IMR-90 (cell line): ENCODE data around the gene LSM12. TPM values are rescaled to one million over a fixed set of nuclear protein-coding genes. Genes with fewer than 3 reads are reported as not detected.
A peak's percentile ranks its signal among the peaks of the same experiment; 100 is the strongest.

Experiments used
- ATAC-seq: fragments of 200-7000 bp; cut with Tn5 transposase; 2 replicates; pipeline ENCODE4 v1.9.1; 2020; ENCODE audit warnings: low read depth, mild to moderate bottlenecking, moderate library complexity
- BruUV-seq: library from RNA; stranded (reverse); fragments of 400-500 nt; replicated peaks from 2 replicates; lab custom pipeline; 2021; lab: Mats Ljungman, UMichigan
- CTCF ChIA-PET: fragments of 300-600 bp; formaldehyde crosslinking; extraction: SDS; loops from one replicate; lab custom pipeline; 2021; ENCODE audit warnings: antibody characterized with exemption; lab: Yijun Ruan, JAX
- POLR2A ChIA-PET: fragments of 300-600 bp; sonication (Branson Sonifier 250); formaldehyde crosslinking; loops from one replicate; lab custom pipeline; 2022; ENCODE audit warnings: antibody characterized with exemption; ENCODE audit not compliant: unreplicated experiment; lab: Charles Lee
- DNase-seq: peaks from one replicate; pipeline ENCODE4 v3.0.0; 2013
- H2AFZ ChIP-seq: replicated peaks from 2 replicates; pipeline ENCODE3; 2013; ENCODE audit warnings: low read length, mild to moderate bottlenecking; ENCODE audit not compliant: poor library complexity
- H2AK5ac ChIP-seq: 2 replicates; pipeline ENCODE4 v1.6.1; 2013; ENCODE audit warnings: low read depth, low read length, inconsistent platforms
- H2AK9ac ChIP-seq: replicated peaks from 2 replicates; pipeline ENCODE3; 2013; ENCODE audit warnings: mild to moderate bottlenecking, low read depth, low read length, moderate library complexity; ENCODE audit not compliant: poor library complexity
- H2BK120ac ChIP-seq: 2 replicates; pipeline ENCODE4 v1.6.1; 2013; ENCODE audit warnings: low read depth, low read length, inconsistent platforms
- H2BK15ac ChIP-seq: 3 replicates; pipeline ENCODE4 v1.6.1; 2013; ENCODE audit warnings: low read depth, low read length, inconsistent platforms
- H2BK20ac ChIP-seq: 2 replicates; pipeline ENCODE4 v1.6.1; 2013; ENCODE audit warnings: low read depth, mild to moderate bottlenecking, inconsistent platforms, low read length, moderate library complexity
- H2BK5ac ChIP-seq: 2 replicates; pipeline ENCODE4 v1.6.1; 2013; ENCODE audit warnings: mild to moderate bottlenecking, low read depth, low read length, inconsistent platforms; ENCODE audit not compliant: poor library complexity, severe bottlenecking
- H3K14ac ChIP-seq: replicated peaks from 2 replicates; pipeline ENCODE4 v1.6.1; 2013; ENCODE audit warnings: low read depth, low read length, inconsistent platforms
- H3K18ac ChIP-seq: 2 replicates; pipeline ENCODE4 v1.6.1; 2013; ENCODE audit warnings: low read depth, low read length, control low read depth
- H3K23ac ChIP-seq: 2 replicates; pipeline ENCODE4 v1.6.1; 2013; ENCODE audit warnings: low read depth, low read length, inconsistent platforms
- H3K27ac ChIP-seq: 2 replicates; pipeline ENCODE4 v1.5.1; 2013; ENCODE audit warnings: mild to moderate bottlenecking, control low read depth, low read length; ENCODE audit not compliant: insufficient read depth
- H3K27me3 ChIP-seq: 2 replicates; pipeline ENCODE4 v1.6.1; 2013; ENCODE audit warnings: low read length; ENCODE audit not compliant: control insufficient read depth, insufficient read depth
- H3K36me3 ChIP-seq: 2 replicates; pipeline ENCODE4 v1.6.1; 2013; ENCODE audit warnings: low read length, mixed read lengths; ENCODE audit not compliant: control insufficient read depth, insufficient read depth
- H3K4ac ChIP-seq: 2 replicates; pipeline ENCODE4 v1.6.1; 2013; ENCODE audit warnings: low read depth, low read length, inconsistent platforms
- H3K4me1 ChIP-seq: 2 replicates; pipeline ENCODE4 v1.6.1; 2013; ENCODE audit warnings: low read length, mixed read lengths; ENCODE audit not compliant: control insufficient read depth, insufficient read depth
- H3K4me2 ChIP-seq: 2 replicates; pipeline ENCODE4 v1.6.1; 2013; ENCODE audit warnings: low read depth, mild to moderate bottlenecking, control low read depth, low read length, moderate library complexity
- H3K4me3 ChIP-seq: 2 replicates; pipeline ENCODE4 v1.5.1; 2013; ENCODE audit warnings: low read depth, mild to moderate bottlenecking, control low read depth, low read length, moderate library complexity; ENCODE audit not compliant: insufficient read depth
- H3K56ac ChIP-seq: 2 replicates; pipeline ENCODE4 v1.6.1; 2013; ENCODE audit warnings: low read length, inconsistent platforms; ENCODE audit not compliant: insufficient read depth; ENCODE audit errors: extremely low read depth
- H3K79me1 ChIP-seq, 2 experiments: 2 replicates each; pipeline ENCODE4 v1.6.1; 2013; ENCODE audit warnings: low read length in 2 of 2, inconsistent platforms in 1 of 2, low read depth in 1 of 2
- H3K9ac ChIP-seq: 2 replicates; pipeline ENCODE4 v1.6.1; 2013; ENCODE audit warnings: low read depth, low read length, control low read depth
- H3K9me1 ChIP-seq: 2 replicates; pipeline ENCODE4 v1.6.1; 2013; ENCODE audit warnings: low read length, inconsistent platforms; ENCODE audit not compliant: insufficient read depth
- H3K9me3 ChIP-seq: 2 replicates; pipeline ENCODE4 v1.6.1; 2013; ENCODE audit warnings: low read length; ENCODE audit not compliant: control insufficient read depth, insufficient read depth
- H4K20me1 ChIP-seq: 2 replicates; pipeline ENCODE4 v1.6.1; 2013; ENCODE audit warnings: low read length, inconsistent platforms; ENCODE audit not compliant: insufficient read depth
- H4K5ac ChIP-seq: 2 replicates; pipeline ENCODE4 v1.6.1; 2013; ENCODE audit warnings: mild to moderate bottlenecking, low read depth, low read length, control low read depth
- H4K8ac ChIP-seq, 2 experiments: 2 replicates each; pipeline ENCODE4 v1.6.1; 2013; ENCODE audit warnings: low read depth in 2 of 2, low read length in 2 of 2, control low read depth in 1 of 2, inconsistent platforms in 1 of 2
- H4K91ac ChIP-seq: 2 replicates; pipeline ENCODE4 v1.6.1; 2013; ENCODE audit warnings: low read depth, low read length, inconsistent platforms; ENCODE audit not compliant: insufficient read depth
- BHLHE40 ChIP-seq: fragments of 150-350 bp; IDR thresholded peaks from 2 replicates; pipeline ENCODE4 v1.6.1; 2016; ENCODE audit warnings: mild to moderate bottlenecking, low read depth, low read length
- CEBPB ChIP-seq: IDR thresholded peaks from 2 replicates; pipeline ENCODE4 v1.6.1; 2012; ENCODE audit warnings: low read depth, low read length, improper control_type of control experiment
- CHD1 ChIP-seq: IDR thresholded peaks from 2 replicates; pipeline ENCODE4 v1.6.1; 2012; ENCODE audit warnings: low read depth, low read length, improper control_type of control experiment
- FOS ChIP-seq: fragments of 150-350 bp; IDR thresholded peaks from 2 replicates; pipeline ENCODE4 v1.6.1; 2016; ENCODE audit warnings: low read depth, low read length
- MAFK ChIP-seq: IDR thresholded peaks from 2 replicates; pipeline ENCODE4 v1.6.1; 2012; ENCODE audit warnings: low read depth, low read length, improper control_type of control experiment
- MAZ ChIP-seq: IDR thresholded peaks from 2 replicates; pipeline ENCODE4 v1.6.1; 2012; ENCODE audit warnings: low read depth, mild to moderate bottlenecking, low read length, improper control_type of control experiment, moderate library complexity, borderline replicate concordance
- MXI1 ChIP-seq: IDR thresholded peaks from 2 replicates; pipeline ENCODE4 v1.6.1; 2012; ENCODE audit warnings: low read depth, mild to moderate bottlenecking, low read length, moderate library complexity, borderline replicate concordance
- POLR2A ChIP-seq: IDR thresholded peaks from 2 replicates; pipeline ENCODE4 v1.6.1; 2012; ENCODE audit warnings: mild to moderate bottlenecking, low read depth, low read length
- RAD21 ChIP-seq: IDR thresholded peaks from 2 replicates; pipeline ENCODE4 v1.6.1; 2012; ENCODE audit warnings: low read length, improper control_type of control experiment
- RCOR1 ChIP-seq: IDR thresholded peaks from 2 replicates; pipeline ENCODE4 v1.6.1; 2012; ENCODE audit warnings: mild to moderate bottlenecking, low read length, improper control_type of control experiment; ENCODE audit not compliant: insufficient replicate concordance
- SMC3 ChIP-seq: fragments of 150-350 bp; IDR thresholded peaks from 2 replicates; pipeline ENCODE4 v1.6.1; 2016; ENCODE audit warnings: low read depth, mild to moderate bottlenecking, antibody characterized with exemption, low read length, moderate library complexity
- WGBS, 2 experiments: methylation state at CpG; one replicate each; pipeline versions ENCODE4 v1.1.5 to v1.1.7; 2013; ENCODE audit warnings: missing lambda C conversion rate in 2 of 2; ENCODE audit not compliant: insufficient read length in 1 of 2; ENCODE audit errors: extremely low coverage in 2 of 2; 5-methylcytosine and 5-hydroxymethylcytosine counted together
- dilution Hi-C: fragments of 300-500 bp; cut with HindIII; formaldehyde crosslinking; loops from one replicate; pipeline ENCODE4 v1.14.3; 2018; ENCODE audit warnings: low sequenced_read_pairs; ENCODE audit not compliant: unreplicated experiment
- in situ Hi-C: fragments of 300-500 bp; cut with MboI; formaldehyde crosslinking; loops from 3 replicates; pipeline ENCODE4 v1.14.3; 2019; ENCODE audit warnings: low sequenced_read_pairs, inconsistent platforms, mixed read lengths
- intact Hi-C: fragments of 100-400 bp; cut with micrococcal nuclease; formaldehyde crosslinking; loops from 2 replicates; pipeline ENCODE4 v1.10.0; 2022
- polyA plus RNA-seq, 3 experiments: library from polyadenylated mRNA; depleted of rRNA; stranded (reverse); fragments of >200 nt; gene quantifications; 2 replicates each; pipeline ENCODE4 v1.2.3, GENCODE V29; 2012; ENCODE audit warnings: low replicate concordance in 1 of 3
- total RNA-seq: library from RNA; depleted of rRNA; stranded (reverse); fragments of >200 nt; gene quantifications from 2 replicates; pipeline ENCODE4 v1.2.3, GENCODE V29; 2012
- TF ChIP-seq, protein P1 (sequence below): fragments of 150-350 bp; IDR thresholded peaks from 2 replicates; pipeline ENCODE4 v1.6.1; 2017; ENCODE audit warnings: mild to moderate bottlenecking, antibody characterized with exemption, low read length, low read depth
- TF ChIP-seq, protein P2 (sequence below): conservative IDR thresholded peaks from 2 replicates; pipeline ENCODE4 v1.5.1; 2012; ENCODE audit warnings: mild to moderate bottlenecking, low read depth, low read length, improper control_type of control experiment

The LSM12 gene
- total and polyA plus RNA-seq, 2 of the 4 experiments (the other 2 are of a cell fraction) = 38.0 to 41.0 TPM

DNA sequence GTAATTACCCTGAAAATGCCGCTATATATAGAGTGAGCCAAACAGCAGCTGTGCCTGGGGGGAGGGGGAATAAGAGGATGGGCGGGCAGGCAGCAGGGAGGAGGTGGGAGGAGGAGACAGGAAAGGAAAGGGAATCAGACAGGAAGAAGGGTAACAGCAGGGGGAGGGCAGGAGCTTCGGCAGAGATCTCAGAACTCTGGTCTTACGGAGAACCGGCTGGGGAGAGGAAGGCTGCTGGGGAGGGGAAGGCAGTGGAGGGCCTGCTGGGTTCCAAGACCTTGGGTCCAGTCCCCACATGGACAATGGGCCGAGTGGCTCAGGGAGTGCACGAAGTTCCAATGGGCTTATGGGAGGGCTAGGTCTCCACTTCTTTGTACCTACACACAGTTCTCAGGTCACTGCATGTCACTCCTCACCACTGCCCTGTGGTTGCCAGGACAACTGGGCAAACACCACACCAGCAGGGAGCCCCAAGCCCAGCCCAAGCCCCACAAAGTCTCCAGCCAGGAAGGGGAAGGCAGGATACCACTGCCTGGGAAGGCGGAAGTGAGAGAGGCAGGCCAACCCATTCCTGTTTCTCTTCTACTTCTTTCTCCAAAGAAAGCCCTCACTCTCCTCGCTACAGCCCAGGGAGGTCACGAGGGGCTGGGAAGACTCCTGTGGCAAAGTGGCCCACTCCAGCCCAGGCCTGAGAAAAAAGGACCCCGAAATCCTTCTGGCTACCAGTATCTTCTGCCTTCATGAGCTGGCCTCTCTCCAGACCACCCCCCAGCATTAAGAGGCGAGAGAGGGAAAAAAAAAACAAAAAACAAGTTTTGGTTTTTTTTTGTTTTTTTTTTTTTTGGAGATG, 29.4 kb upstream of the LSM12 start:
- H3K4me1 ChIP-seq = peaks cover 16% of the 10 kb centered on the region
- BruUV-seq = no TSS peak
- TF ChIP-seq SMC3 (peak; percentile 26; the same call in 1 of the 2 replicates), BHLHE40 (no peak), RCOR1 (no peak), RAD21 (peak; percentile 44), MXI1 (0 out of 2 replicates have a peak, but pooled peaks have one; percentile 9), POLR2A (peak; percentile 80), MAFK (no peak), CEBPB (no peak), MAZ (peak; percentile 69), CHD1 (no peak), FOS (no peak)
- TF ChIP-seq, protein P1, sequence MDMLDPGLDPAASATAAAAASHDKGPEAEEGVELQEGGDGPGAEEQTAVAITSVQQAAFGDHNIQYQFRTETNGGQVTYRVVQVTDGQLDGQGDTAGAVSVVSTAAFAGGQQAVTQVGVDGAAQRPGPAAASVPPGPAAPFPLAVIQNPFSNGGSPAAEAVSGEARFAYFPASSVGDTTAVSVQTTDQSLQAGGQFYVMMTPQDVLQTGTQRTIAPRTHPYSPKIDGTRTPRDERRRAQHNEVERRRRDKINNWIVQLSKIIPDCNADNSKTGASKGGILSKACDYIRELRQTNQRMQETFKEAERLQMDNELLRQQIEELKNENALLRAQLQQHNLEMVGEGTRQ = 0 out of 2 replicates have a peak, but pooled peaks have one; percentile 17
- TF ChIP-seq, protein P2, sequence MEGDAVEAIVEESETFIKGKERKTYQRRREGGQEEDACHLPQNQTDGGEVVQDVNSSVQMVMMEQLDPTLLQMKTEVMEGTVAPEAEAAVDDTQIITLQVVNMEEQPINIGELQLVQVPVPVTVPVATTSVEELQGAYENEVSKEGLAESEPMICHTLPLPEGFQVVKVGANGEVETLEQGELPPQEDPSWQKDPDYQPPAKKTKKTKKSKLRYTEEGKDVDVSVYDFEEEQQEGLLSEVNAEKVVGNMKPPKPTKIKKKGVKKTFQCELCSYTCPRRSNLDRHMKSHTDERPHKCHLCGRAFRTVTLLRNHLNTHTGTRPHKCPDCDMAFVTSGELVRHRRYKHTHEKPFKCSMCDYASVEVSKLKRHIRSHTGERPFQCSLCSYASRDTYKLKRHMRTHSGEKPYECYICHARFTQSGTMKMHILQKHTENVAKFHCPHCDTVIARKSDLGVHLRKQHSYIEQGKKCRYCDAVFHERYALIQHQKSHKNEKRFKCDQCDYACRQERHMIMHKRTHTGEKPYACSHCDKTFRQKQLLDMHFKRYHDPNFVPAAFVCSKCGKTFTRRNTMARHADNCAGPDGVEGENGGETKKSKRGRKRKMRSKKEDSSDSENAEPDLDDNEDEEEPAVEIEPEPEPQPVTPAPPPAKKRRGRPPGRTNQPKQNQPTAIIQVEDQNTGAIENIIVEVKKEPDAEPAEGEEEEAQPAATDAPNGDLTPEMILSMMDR = peak; percentile 39

More for the DNA sequence above, 29.4 kb upstream of the LSM12 start:
- H2BK5ac ChIP-seq = peak overlapping the region; percentile 96
- peak overlapping the region; percentile 100 for H2AK5ac ChIP-seq
- H2AFZ ChIP-seq = peak overlapping the region; percentile 88
- in situ Hi-C loops (no loop called here), intact Hi-C loops (loop anchor here (1.0 kb wide), 2 partner anchors 12 to 26 kb away; partner anchors contain the start of gene G6PC3), dilution Hi-C loops (no loop called here)
- H4K91ac ChIP-seq = peak overlapping the region; percentile 86
- no peaks in the 10 kb centered on the region for H3K9me3 ChIP-seq
- H4K20me1 ChIP-seq = 0 out of 2 replicates have a peak, but pooled peaks cover 3% of the 10 kb centered on the region
- H3K4me2 ChIP-seq = peak overlapping the region; percentile 89
- H2BK120ac ChIP-seq = peak overlapping the region; percentile 94
- H3K9ac ChIP-seq = peak overlapping the region; percentile 61
- 0% methylated on average over 2 of the region's 12 CpGs; no CpG with 5 or more reads in 1 of the 2 experiments for WGBS, 2 experiments
- H2BK15ac ChIP-seq = peak overlapping the region; percentile 46; the same call in 2 of the 3 replicates
- H3K4me3 ChIP-seq = peak overlapping the region; percentile 27; the same call in 1 of the 2 replicates
- peak overlapping the region; percentile 76 for H2BK20ac ChIP-seq
- peak overlapping the region; percentile 96 for H3K18ac ChIP-seq
- H3K14ac ChIP-seq = peak overlapping the region; percentile 98
- H4K5ac ChIP-seq = peak overlapping the region; percentile 97
- peaks cover 24% of the 10 kb centered on the region for H3K36me3 ChIP-seq
- H2AK9ac ChIP-seq = peak overlapping the region; percentile 96
- peak overlapping the region; percentile 92 for H3K56ac ChIP-seq
- H3K27ac ChIP-seq = peak overlapping the region; percentile 87
- ChIA-PET POLR2A (interaction anchor here (0.6 kb wide), 1 partner anchor 10 kb away, joined by 3 read pairs; no protein-coding TSS in a partner anchor), CTCF (no interaction called here)
- DNase-seq (peak; percentile 93), ATAC-seq (peak; percentile 98)
- H3K27me3 ChIP-seq = no peaks in the 10 kb centered on the region
- peak overlapping the region; percentile 99 for H3K23ac ChIP-seq
- peak overlapping the region; percentile 98 for H3K4ac ChIP-seq
- peak overlapping the region; percentile 75 to 99 for H4K8ac ChIP-seq
- peaks cover 21% of the 10 kb centered on the region for H3K9me1 ChIP-seq
- H3K79me1 ChIP-seq = peaks cover 21 to 72% of the 10 kb centered on the region in 2 experiments
